Fibroblast of lung (primary cell): ENCODE data around the gene CASR. TPM values are rescaled to one million over a fixed set of nuclear protein-coding genes. Genes with fewer than 3 reads are reported as not detected.

Source experiments
- DNase-seq, 2 donors: peaks; one replicate each; pipeline versions ENCODE4 v3.0.0 to v3.0.0-alpha.2; 2010; ENCODE audit warnings: low read depth in 2 of 2
- H2AFZ ChIP-seq: 2 replicates; pipeline ENCODE4 v1.5.1; 2012; ENCODE audit warnings: low read length, control low read depth, inconsistent platforms
- H3K27ac ChIP-seq: 2 replicates; pipeline ENCODE4 v1.5.1; 2011; ENCODE audit warnings: low read length, control low read depth; ENCODE audit not compliant: insufficient read depth
- H3K27me3 ChIP-seq: 2 replicates; pipeline ENCODE4 v1.5.1; 2011; ENCODE audit warnings: mild to moderate bottlenecking, low read length; ENCODE audit not compliant: control insufficient read depth, insufficient read depth
- H3K36me3 ChIP-seq: 2 replicates; pipeline ENCODE4 v1.5.1; 2011; ENCODE audit warnings: low read length; ENCODE audit not compliant: control insufficient read depth, insufficient read depth
- H3K4me1 ChIP-seq: 2 replicates; pipeline ENCODE4 v1.5.1; 2011; ENCODE audit warnings: low read length; ENCODE audit not compliant: control insufficient read depth, insufficient read depth; ENCODE audit errors: extremely low read depth
- H3K4me2 ChIP-seq: 2 replicates; pipeline ENCODE4 v1.5.1; 2011; ENCODE audit warnings: low read length, control low read depth; ENCODE audit not compliant: insufficient read depth; ENCODE audit errors: extremely low read depth
- H3K4me3 ChIP-seq, 4 experiments: fragments of 200-600 bp in 1 of 4; sonication (generic) in 1 of 4; replicated peaks in 1 of 4; 2 replicates each; pipeline ENCODE4 v1.5.1; 2011 to 2016; ENCODE audit warnings: low read length in 4 of 4, low read depth in 3 of 4, mild to moderate bottlenecking in 3 of 4, control low read depth in 2 of 4, inconsistent platforms in 1 of 4, mixed read lengths in 1 of 4; ENCODE audit not compliant: insufficient read depth in 1 of 4; ENCODE audit errors: control extremely low read depth in 1 of 4
- H3K79me2 ChIP-seq: 2 replicates; pipeline ENCODE4 v1.5.1; 2012; ENCODE audit warnings: mild to moderate bottlenecking, low read length, inconsistent platforms; ENCODE audit not compliant: control insufficient read depth, insufficient read depth
- H3K9ac ChIP-seq: 2 replicates; pipeline ENCODE4 v1.5.1; 2011; ENCODE audit warnings: mild to moderate bottlenecking, low read length, control low read depth; ENCODE audit not compliant: insufficient read depth
- H3K9me3 ChIP-seq: 2 replicates; pipeline ENCODE4 v1.5.1; 2012; ENCODE audit warnings: low read depth, low read length; ENCODE audit not compliant: control insufficient read depth, insufficient read depth
- H4K20me1 ChIP-seq: 2 replicates; pipeline ENCODE4 v1.5.1; 2011; ENCODE audit warnings: low read length; ENCODE audit not compliant: control insufficient read depth, insufficient read depth; ENCODE audit errors: extremely low read depth
- CTCF ChIP-seq, 2 donors: IDR thresholded peaks in 1 of 2; conservative IDR thresholded peaks in 1 of 2; 1 replicate in 1 of 2; 2 replicates in 1 of 2; pipeline ENCODE4 v1.5.1; 2011 to 2012; ENCODE audit warnings: low read length in 2 of 2, control low read depth in 1 of 2, inconsistent platforms in 1 of 2, low read depth in 1 of 2, mild to moderate bottlenecking in 1 of 2
- EZH2 ChIP-seq: IDR thresholded peaks from 2 replicates; pipeline ENCODE4 v1.5.1; 2012; ENCODE audit warnings: low read length, control low read depth, mild to moderate bottlenecking; ENCODE audit errors: missing control alignments
- polyA plus RNA-seq, 2 donors: library from polyadenylated mRNA; depleted of rRNA in 1 of 2; stranded (reverse) in 1 of 2; unstranded in 1 of 2; fragments of >200 nt; gene quantifications; 2 replicates each; pipeline ENCODE4 v1.2.1, GENCODE V29; 2011 to 2012; ENCODE audit warnings: missing spikeins in 1 of 2
- total RNA-seq: library from RNA; depleted of rRNA; stranded (reverse); fragments of >200 nt; gene quantifications from 2 replicates; pipeline ENCODE4 v1.2.1, GENCODE V29; 2014

Gene CASR
- total and polyA plus RNA-seq, 2 donors (not counting 1 experiment from before 2014, with no cell fraction given): under 0.01 TPM; not detected in 1

- Histone ChIP-seq H4K20me1 (no peaks in the 10 kb centered on the region), H3K4me3 (no peak overlapping the region), H3K36me3 (no peaks in the 10 kb centered on the region), H3K79me2 (no peaks in the 10 kb centered on the region), H2AFZ (no peak overlapping the region), H3K9me3 (no peaks in the 10 kb centered on the region), H3K9ac (no peak overlapping the region), H3K4me2 (no peak overlapping the region), H3K27me3 (peaks cover 3% of the 10 kb centered on the region), H3K4me1 (no peaks in the 10 kb centered on the region), H3K27ac (no peak overlapping the region)
- no peak for DNase-seq
- TF ChIP-seq CTCF (conservative IDR thresholded peaks at IDR 0.05 in 1 of 2, IDR thresholded peaks at IDR 0.05 in 1 of 2; ENCODE audit: low read depth in 1 of 2, low read length in 2 of 2): no peak
Measured at GRCh38 chr3:122273498-122273897, 90.0 kb downstream of the CASR start.

GRCh38 chr3:122281891-122282290, 98.4 kb downstream of the CASR start:
- TF ChIP-seq CTCF (conservative IDR thresholded peaks at IDR 0.05 in 1 of 2, IDR thresholded peaks at IDR 0.05 in 1 of 2; ENCODE audit: low read depth in 1 of 2, low read length in 2 of 2) (no peak), EZH2 (no peak)
- H3K27me3 ChIP-seq: peaks cover 7% of the 10 kb centered on the region
- no peaks in the 10 kb centered on the region for H3K36me3 ChIP-seq
- H3K4me2 ChIP-seq: no peak overlapping the region
- no peak overlapping the region for H3K4me3 ChIP-seq
- no peaks in the 10 kb centered on the region for H4K20me1 ChIP-seq
- H3K27ac ChIP-seq: no peak overlapping the region
- H2AFZ ChIP-seq: no peak overlapping the region
- H3K9me3 ChIP-seq: no peaks in the 10 kb centered on the region
- no peaks in the 10 kb centered on the region for H3K4me1 ChIP-seq
- H3K9ac ChIP-seq: no peak overlapping the region
- DNase-seq: no peak
- H3K79me2 ChIP-seq: no peaks in the 10 kb centered on the region

- Histone ChIP-seq H3K9ac (no peak overlapping the region), H3K27ac (no peak overlapping the region), H3K27me3 (peaks cover 2% of the 10 kb centered on the region), H3K4me1 (no peaks in the 10 kb centered on the region), H4K20me1 (no peaks in the 10 kb centered on the region), H3K4me2 (no peak overlapping the region), H3K9me3 (no peaks in the 10 kb centered on the region), H2AFZ (no peak overlapping the region), H3K36me3 (no peaks in the 10 kb centered on the region), H3K79me2 (no peaks in the 10 kb centered on the region), H3K4me3 (no peak overlapping the region)
- DNase-seq: no peak
- no peak for TF ChIP-seq EZH2
Measured at GRCh38 chr3:122283796-122284445, 100.5 kb downstream of the CASR start.
